ENCODE measurements around the gene ERVV-1. TPM values are rescaled to one million over a fixed set of nuclear protein-coding genes. Genes with fewer than 3 reads are reported as not detected.

ERVV-1 gene
- polyA plus RNA-seq, 1 experiment: not detected

GRCh38 chr19:53037101-53038097 is 23.7 kb downstream of the ERVV-1 start:
- no peak for DNase-seq (ENCODE audit: low read depth)
- Histone ChIP-seq H3K4me3 (ENCODE audit: low read depth, low read length) (peak overlapping the region; percentile 58), H3K27me3 (ENCODE audit: control insufficient read depth, insufficient read depth, low read length) (no peaks in the 10 kb centered on the region), H3K36me3 (ENCODE audit: control insufficient read depth, insufficient read depth, low read length) (no peaks in the 10 kb centered on the region)
- no peak for TF ChIP-seq CTCF (IDR thresholded peaks at IDR 0.05; ENCODE audit: insufficient read depth, low read depth, low read length)
- CTCF ChIA-PET: no interaction called here
- POLR2A ChIA-PET: no interaction called here

GRCh38 chr19:53041366-53041765 is 27.6 kb downstream of the ERVV-1 start:
- ChIA-PET POLR2A (no interaction called here), CTCF (interaction anchor here (0.8 kb wide), 1 partner anchor 20 kb away, joined by 3 read pairs; no protein-coding TSS in a partner anchor)
- no peaks in the 10 kb centered on the region for H3K27me3 ChIP-seq (ENCODE audit: control insufficient read depth, insufficient read depth, low read length)
- H3K4me3 ChIP-seq (ENCODE audit: low read depth, low read length): no peak overlapping the region
- no peak for TF ChIP-seq CTCF (IDR thresholded peaks at IDR 0.05; ENCODE audit: insufficient read depth, low read depth, low read length)
- H3K36me3 ChIP-seq (ENCODE audit: control insufficient read depth, insufficient read depth, low read length): no peaks in the 10 kb centered on the region
- no peak for DNase-seq (ENCODE audit: low read depth)

GRCh38 chr19:53045536-53045935 is 31.8 kb downstream of the ERVV-1 start:
- TF ChIP-seq CTCF (IDR thresholded peaks at IDR 0.05; ENCODE audit: insufficient read depth, low read depth, low read length): no peak
- no peaks in the 10 kb centered on the region for H3K36me3 ChIP-seq (ENCODE audit: control insufficient read depth, insufficient read depth, low read length)
- H3K27me3 ChIP-seq (ENCODE audit: control insufficient read depth, insufficient read depth, low read length): no peaks in the 10 kb centered on the region
- ChIA-PET POLR2A (no interaction called here), CTCF (no interaction called here)
- no peak for DNase-seq (ENCODE audit: low read depth)
- H3K4me3 ChIP-seq (ENCODE audit: low read depth, low read length): no peak overlapping the region

- POLR2A ChIA-PET: no interaction called here
- no peaks in the 10 kb centered on the region for H3K27me3 ChIP-seq (ENCODE audit: control insufficient read depth, insufficient read depth, low read length)
- H3K36me3 ChIP-seq (ENCODE audit: control insufficient read depth, insufficient read depth, low read length): no peaks in the 10 kb centered on the region
- TF ChIP-seq CTCF (IDR thresholded peaks at IDR 0.05; ENCODE audit: insufficient read depth, low read depth, low read length): no peak
- CTCF ChIA-PET: no interaction called here
- H3K4me3 ChIP-seq (ENCODE audit: low read depth, low read length): no peak overlapping the region
- DNase-seq (ENCODE audit: low read depth): no peak
These were observed 33.7 kb downstream of the ERVV-1 start for GRCh38 chr19:53047379-53047778.

GRCh38 chr19:53055117-53055516 is 41.4 kb downstream of the ERVV-1 start:
- CTCF ChIA-PET: no interaction called here
- no peak for TF ChIP-seq CTCF (IDR thresholded peaks at IDR 0.05; ENCODE audit: insufficient read depth, low read depth, low read length)
- Histone ChIP-seq H3K4me3 (ENCODE audit: low read depth, low read length) (no peak overlapping the region), H3K27me3 (ENCODE audit: control insufficient read depth, insufficient read depth, low read length) (no peaks in the 10 kb centered on the region), H3K36me3 (ENCODE audit: control insufficient read depth, insufficient read depth, low read length) (no peaks in the 10 kb centered on the region)
- no peak for DNase-seq (ENCODE audit: low read depth)
- POLR2A ChIA-PET: no interaction called here
